ENCODE results near the gene NAALADL2.
"Not testable (repeated sequence)": the region's sequence is repeated elsewhere in the genome, so short reads cannot be mapped to it uniquely, and the experiment has no call there.

The NAALADL2 gene

GRCh38 chr3:175118382-175118941, 259.3 kb downstream of the NAALADL2 start:
- Mint-ChIP-seq H3K27me3 (no peaks in the 10 kb centered on the region), H3K27ac (no peak overlapping the region), H3K4me1 (ENCODE audit: low read depth in 2 of 2) (no peaks in the 10 kb centered on the region), H3K4me3 (no peak overlapping the region), H3K9me3 (peaks cover 0 to under 1% of the 10 kb centered on the region in 2 donors), H3K36me3 (ENCODE audit: insufficient read depth) (no peaks in the 10 kb centered on the region)
- DNase-seq (no peak), ATAC-seq (replicated peaks) (no peak)

- no peak overlapping the region for H3K27ac Mint-ChIP-seq
- H3K27me3 Mint-ChIP-seq, result no peaks in the 10 kb centered on the region
- H3K4me3 Mint-ChIP-seq, result no peak overlapping the region
- no peaks in the 10 kb centered on the region for H3K4me1 Mint-ChIP-seq (ENCODE audit: low read depth in 2 of 2)
- peaks cover 0 to 6% of the 10 kb centered on the region in 2 donors for H3K9me3 Mint-ChIP-seq
- no peaks in the 10 kb centered on the region for H3K36me3 Mint-ChIP-seq (ENCODE audit: insufficient read depth)
- ATAC-seq (replicated peaks) (no peak), DNase-seq (no peak)
Observed at GRCh38 chr3:175121225-175121624, 262.1 kb downstream of the NAALADL2 start.

GRCh38 chr3:175127075-175127662, 268.0 kb downstream of the NAALADL2 start:
- Mint-ChIP-seq H3K36me3 (ENCODE audit: insufficient read depth) (no peaks in the 10 kb centered on the region), H3K4me1 (ENCODE audit: low read depth in 2 of 2) (no peaks in the 10 kb centered on the region), H3K27ac (no peak overlapping the region), H3K4me3 (no peak overlapping the region), H3K27me3 (no peaks in the 10 kb centered on the region), H3K9me3 (peaks cover 0 to 6% of the 10 kb centered on the region in 2 donors)
- no peak for ATAC-seq (replicated peaks)
- DNase-seq, result no peak

GRCh38 chr3:175129126-175129525, 270.0 kb downstream of the NAALADL2 start:
- Mint-ChIP-seq H3K9me3 (peaks cover 0 to 7% of the 10 kb centered on the region in 2 donors), H3K4me3 (no peak overlapping the region), H3K4me1 (ENCODE audit: low read depth in 2 of 2) (no peaks in the 10 kb centered on the region), H3K27me3 (no peaks in the 10 kb centered on the region), H3K27ac (no peak overlapping the region), H3K36me3 (ENCODE audit: insufficient read depth) (no peaks in the 10 kb centered on the region)
- DNase-seq, result no peak
- ATAC-seq (replicated peaks), result no peak

- H3K9me3 Mint-ChIP-seq, result peaks cover 0 to 8% of the 10 kb centered on the region in 2 donors
- H3K4me3 Mint-ChIP-seq, result no peak overlapping the region
- H3K4me1 Mint-ChIP-seq (ENCODE audit: low read depth in 2 of 2), result no peaks in the 10 kb centered on the region
- H3K27me3 Mint-ChIP-seq, result no peaks in the 10 kb centered on the region
- no peaks in the 10 kb centered on the region for H3K36me3 Mint-ChIP-seq (ENCODE audit: insufficient read depth)
- ATAC-seq (replicated peaks) (no peak), DNase-seq (no peak)
- no peak overlapping the region for H3K27ac Mint-ChIP-seq
Observed at GRCh38 chr3:175129571-175129970, 270.4 kb downstream of the NAALADL2 start.

- not testable (repeated sequence) for H3K27me3 Mint-ChIP-seq; H3K4me1 Mint-ChIP-seq (ENCODE audit: low read depth in 2 of 2); H3K36me3 Mint-ChIP-seq (ENCODE audit: insufficient read depth)
Observed at GRCh38 chr3:175131866-175132265, 272.7 kb downstream of the NAALADL2 start.

GRCh38 chr3:175132706-175133105, 273.6 kb downstream of the NAALADL2 start:
- H3K27ac Mint-ChIP-seq; H3K4me1 Mint-ChIP-seq (ENCODE audit: low read depth in 2 of 2); H3K36me3 Mint-ChIP-seq (ENCODE audit: insufficient read depth); ATAC-seq (replicated peaks); H3K4me3 Mint-ChIP-seq; DNase-seq; H3K27me3 Mint-ChIP-seq; H3K9me3 Mint-ChIP-seq: not testable (repeated sequence)

More at GRCh38 chr3:175131866-175132265, 272.7 kb downstream of the NAALADL2 start:
- H3K27ac Mint-ChIP-seq; H3K4me3 Mint-ChIP-seq; H3K9me3 Mint-ChIP-seq; DNase-seq; ATAC-seq (replicated peaks): not testable (repeated sequence)

- H3K4me1 Mint-ChIP-seq (ENCODE audit: low read depth in 2 of 2), result no peaks in the 10 kb centered on the region
- DNase-seq (no peak), ATAC-seq (replicated peaks) (no peak)
- H3K27me3 Mint-ChIP-seq, result no peaks in the 10 kb centered on the region
- H3K9me3 Mint-ChIP-seq, result peaks cover 7% of the 10 kb centered on the region in 2 donors
- H3K4me3 Mint-ChIP-seq, result no peak overlapping the region
- peaks cover 2% of the 10 kb centered on the region for H3K36me3 Mint-ChIP-seq (ENCODE audit: insufficient read depth)
- H3K27ac Mint-ChIP-seq, result no peak overlapping the region
Observed at GRCh38 chr3:175144368-175144767, 285.2 kb downstream of the NAALADL2 start.

GRCh38 chr3:175146258-175146657, 287.1 kb downstream of the NAALADL2 start:
- Mint-ChIP-seq H3K4me1 (ENCODE audit: low read depth in 2 of 2) (no peaks in the 10 kb centered on the region), H3K9me3 (peaks cover 0 to 2% of the 10 kb centered on the region in 2 donors), H3K27ac (no peak overlapping the region), H3K4me3 (no peak overlapping the region), H3K27me3 (no peaks in the 10 kb centered on the region), H3K36me3 (ENCODE audit: insufficient read depth) (peaks cover 2% of the 10 kb centered on the region)
- ATAC-seq (replicated peaks) (no peak), DNase-seq (no peak)

GRCh38 chr3:175149675-175150074, 290.5 kb downstream of the NAALADL2 start:
- no peak overlapping the region for H3K4me3 Mint-ChIP-seq
- H3K4me1 Mint-ChIP-seq (ENCODE audit: low read depth in 2 of 2), result no peaks in the 10 kb centered on the region
- peaks cover 5% of the 10 kb centered on the region for H3K36me3 Mint-ChIP-seq (ENCODE audit: insufficient read depth)
- no peak for ATAC-seq (replicated peaks)
- peaks cover 0 to 2% of the 10 kb centered on the region in 2 donors for H3K9me3 Mint-ChIP-seq
- DNase-seq, result no peak
- no peak overlapping the region for H3K27ac Mint-ChIP-seq
- no peaks in the 10 kb centered on the region for H3K27me3 Mint-ChIP-seq

GRCh38 chr3:175150812-175151401, 291.8 kb downstream of the NAALADL2 start:
- ATAC-seq (replicated peaks), result no peak
- peaks cover 5% of the 10 kb centered on the region for H3K36me3 Mint-ChIP-seq (ENCODE audit: insufficient read depth)
- H3K9me3 Mint-ChIP-seq, result no peaks in the 10 kb centered on the region
- no peak overlapping the region for H3K4me3 Mint-ChIP-seq
- no peaks in the 10 kb centered on the region for H3K4me1 Mint-ChIP-seq (ENCODE audit: low read depth in 2 of 2)
- H3K27me3 Mint-ChIP-seq, result no peaks in the 10 kb centered on the region
- no peak for DNase-seq
- H3K27ac Mint-ChIP-seq, result no peak overlapping the region

GRCh38 chr3:175153595-175153994, 294.5 kb downstream of the NAALADL2 start:
- Mint-ChIP-seq H3K9me3 (no peaks in the 10 kb centered on the region), H3K27ac (no peak overlapping the region), H3K4me1 (ENCODE audit: low read depth in 2 of 2) (no peaks in the 10 kb centered on the region), H3K36me3 (ENCODE audit: insufficient read depth) (peaks cover 2% of the 10 kb centered on the region), H3K27me3 (no peaks in the 10 kb centered on the region), H3K4me3 (no peak overlapping the region)
- no peak for ATAC-seq (replicated peaks)
- DNase-seq, result no peak

GRCh38 chr3:175155172-175155571, 296.0 kb downstream of the NAALADL2 start:
- Mint-ChIP-seq H3K4me1 (ENCODE audit: low read depth in 2 of 2) (no peaks in the 10 kb centered on the region), H3K4me3 (no peak overlapping the region), H3K36me3 (ENCODE audit: insufficient read depth) (peaks cover 2% of the 10 kb centered on the region), H3K27me3 (no peaks in the 10 kb centered on the region), H3K27ac (no peak overlapping the region), H3K9me3 (no peaks in the 10 kb centered on the region)
- DNase-seq (no peak), ATAC-seq (replicated peaks) (no peak)

GRCh38 chr3:175159202-175159601, 300.1 kb downstream of the NAALADL2 start:
- Mint-ChIP-seq H3K4me3 (no peak overlapping the region), H3K4me1 (ENCODE audit: low read depth in 2 of 2) (no peaks in the 10 kb centered on the region), H3K27me3 (no peaks in the 10 kb centered on the region), H3K9me3 (peaks cover 0 to 2% of the 10 kb centered on the region in 2 donors), H3K36me3 (ENCODE audit: insufficient read depth) (no peaks in the 10 kb centered on the region), H3K27ac (no peak overlapping the region)
- no peak for ATAC-seq (replicated peaks)
- DNase-seq, result no peak
